Measurements from ENCODE around the gene DCAF16.
"Not testable (repeated sequence)": the region's sequence is repeated elsewhere in the genome, so short reads cannot be mapped to it uniquely, and the experiment has no call there.

Gene DCAF16

GRCh38 chr4:17810260-17811077 lies at the start of gene DCAF16, which contains the start of gene NCAPG:
TSS of gene DCAF16 (minus strand) at chr4:17810757. CDS start at chr4:17804141, 6,616 bp downstream.
TSS of gene NCAPG (plus strand) at chr4:17810979. CDS start at chr4:17811078, 99 bp downstream.
- FAIRE-seq (peak; percentile 95), DNase-seq (ENCODE audit: low spot score) (peak; percentile 98)

- DNase-seq (ENCODE audit: low spot score) (no peak), FAIRE-seq (no peak)
Measured at GRCh38 chr4:17859793-17860406, 49.3 kb upstream of the DCAF16 start.

GRCh38 chr4:17854036-17854435 lies 43.5 kb upstream of the DCAF16 start:
- DNase-seq (ENCODE audit: low spot score) = no peak
- no peak for FAIRE-seq

- no peak for FAIRE-seq
Measured at GRCh38 chr4:17851959-17852358, 41.4 kb upstream of the DCAF16 start.

GRCh38 chr4:17850295-17850694 lies 39.7 kb upstream of the DCAF16 start:
- FAIRE-seq; DNase-seq (ENCODE audit: low spot score): not testable (repeated sequence)

More at GRCh38 chr4:17851959-17852358, 41.4 kb upstream of the DCAF16 start:
- no peak for DNase-seq (ENCODE audit: low spot score)

GRCh38 chr4:17846266-17846665 lies 35.7 kb upstream of the DCAF16 start:
- no peak for FAIRE-seq
- no peak for DNase-seq (ENCODE audit: low spot score)

DNA sequence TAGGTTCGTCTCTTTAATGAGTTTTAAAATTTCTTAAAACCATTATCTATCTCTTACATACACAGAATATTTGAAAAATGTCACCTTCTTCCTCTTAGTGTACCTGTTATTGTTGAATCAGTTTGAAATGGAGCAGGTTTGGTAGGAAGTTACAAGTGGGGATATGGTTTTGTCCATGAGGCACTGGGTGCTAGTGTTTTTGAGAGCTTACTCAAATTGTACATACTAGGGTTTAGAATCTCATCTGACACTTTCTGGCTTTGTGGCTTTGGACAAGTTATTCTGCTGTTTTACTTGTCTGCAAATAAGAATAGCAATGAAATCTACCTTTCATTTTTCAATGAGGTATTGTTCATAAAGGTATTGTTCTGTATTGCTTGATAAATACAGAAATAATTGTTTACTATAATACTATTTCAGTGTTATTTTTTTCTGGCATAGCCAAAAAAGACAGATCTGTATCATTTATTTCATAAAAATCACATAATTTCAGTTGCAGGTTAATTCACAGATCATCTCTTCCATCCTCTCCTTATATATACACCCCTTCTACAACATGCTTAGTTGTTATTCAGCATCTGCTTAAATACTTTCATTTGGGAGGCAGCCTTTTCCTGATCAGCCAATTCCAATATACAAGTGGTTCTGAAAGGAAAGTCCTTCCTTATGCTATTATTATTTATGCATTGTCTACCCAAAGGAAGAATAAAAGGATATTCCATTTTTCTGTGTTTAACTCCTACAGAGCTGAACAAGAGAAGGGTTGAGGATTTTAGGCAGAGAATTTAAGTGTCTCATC lies 13.5 kb upstream of the DCAF16 start:
- DNase-seq (ENCODE audit: low spot score) (no peak), FAIRE-seq (no peak)

DNA sequence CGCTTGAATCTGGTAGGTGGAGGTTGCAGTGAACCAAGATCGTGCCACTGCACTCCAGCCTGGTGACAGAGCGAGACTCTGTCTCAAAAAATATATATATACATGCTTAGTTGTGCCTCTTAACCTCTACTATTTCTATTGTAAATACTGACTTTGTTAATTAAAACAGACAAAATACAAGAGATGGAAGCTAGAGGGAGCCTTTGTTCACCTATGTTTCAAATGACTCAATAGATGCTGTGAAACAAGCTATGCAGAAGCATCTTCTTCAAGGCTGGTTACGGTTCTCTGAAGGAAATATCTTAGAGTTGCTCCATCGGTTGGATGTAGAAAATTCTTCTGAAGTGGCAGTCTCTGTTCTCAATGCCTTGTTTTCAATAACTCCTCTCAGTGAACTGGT lies 6.5 kb upstream of the DCAF16 start:
- DNase-seq (ENCODE audit: low spot score) (peak; percentile 35), FAIRE-seq (peak; percentile 38)

- FAIRE-seq (no peak), DNase-seq (ENCODE audit: low spot score) (no peak)
Measured at GRCh38 chr4:17816142-17816541, 5.6 kb upstream of the DCAF16 start.

DNA sequence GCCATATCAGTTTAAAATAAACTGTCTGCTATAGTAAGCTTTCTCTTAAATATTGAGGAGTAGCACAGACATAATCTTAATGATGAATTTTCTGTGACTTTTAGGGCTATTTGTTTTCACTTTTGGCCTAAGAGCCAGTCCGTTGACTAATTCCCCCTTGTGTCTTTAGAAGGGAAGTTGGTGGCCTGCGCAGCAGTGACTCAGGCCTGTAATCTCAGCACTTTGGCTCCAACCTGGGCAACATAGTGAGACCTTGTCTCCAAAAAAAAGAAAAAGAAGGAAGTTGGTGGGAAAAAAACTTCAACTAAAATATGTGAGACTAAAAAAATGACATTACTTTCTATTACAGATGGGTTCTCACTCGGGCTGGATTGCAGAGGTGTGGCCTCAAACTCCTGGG lies 3.6 kb upstream of the DCAF16 start:
- no peak for DNase-seq (ENCODE audit: low spot score)
- peak; percentile 30 for FAIRE-seq

- FAIRE-seq (no peak), DNase-seq (ENCODE audit: low spot score) (no peak)
Measured at GRCh38 chr4:17812801-17813200, 2.2 kb upstream of the DCAF16 start.

GRCh38 chr4:17812125-17812524 lies 1.6 kb upstream of the DCAF16 start:
- FAIRE-seq (no peak), DNase-seq (ENCODE audit: low spot score) (no peak)

DNA sequence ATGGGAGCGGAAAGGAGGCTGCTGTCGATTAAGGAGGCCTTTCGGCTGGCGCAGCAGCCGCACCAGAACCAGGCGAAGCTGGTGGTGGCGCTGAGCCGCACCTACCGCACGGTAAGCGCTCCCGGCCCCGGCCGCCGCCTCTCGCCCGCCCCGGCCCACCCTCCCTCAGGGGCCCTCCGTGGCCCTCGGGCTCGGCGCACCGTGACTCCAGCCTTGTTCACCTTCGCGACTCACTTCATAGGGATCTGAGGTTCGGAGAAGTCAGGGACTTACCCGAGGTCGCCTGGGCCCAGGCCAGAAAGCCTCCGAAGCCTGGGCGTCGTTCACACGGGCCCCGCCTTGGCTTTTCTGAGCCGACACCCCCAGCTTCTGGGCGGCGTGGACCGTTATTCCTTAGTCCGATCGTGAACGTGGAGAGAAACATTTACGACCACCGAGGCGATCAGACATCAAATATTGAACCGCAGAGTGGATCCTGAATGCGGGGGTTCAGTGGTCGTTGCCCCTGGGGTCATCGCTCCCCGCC lies 584 bp upstream of the DCAF16 start:
- DNase-seq (ENCODE audit: low spot score) (no peak), FAIRE-seq (no peak)

DNA sequence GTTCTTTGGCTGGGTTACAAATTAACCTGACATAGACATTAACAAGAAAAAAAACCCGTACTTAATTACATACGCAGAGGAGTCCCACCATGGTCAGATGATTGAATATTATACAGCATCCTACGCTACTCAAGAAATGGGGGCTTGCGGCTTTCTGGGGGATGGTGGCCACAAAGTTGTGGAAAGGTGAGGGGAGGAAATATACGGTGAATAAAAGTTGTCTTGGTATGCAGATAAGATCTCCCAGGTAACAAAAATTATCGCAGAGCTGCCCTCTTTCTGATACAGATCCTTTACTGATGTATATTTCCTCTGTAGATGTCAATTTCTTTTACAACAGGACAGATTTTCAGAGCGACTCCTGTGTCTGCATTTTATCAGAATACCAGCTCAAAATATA lies 890 bp downstream of the DCAF16 start:
- DNase-seq (ENCODE audit: low spot score) = no peak
- FAIRE-seq = no peak

DNA sequence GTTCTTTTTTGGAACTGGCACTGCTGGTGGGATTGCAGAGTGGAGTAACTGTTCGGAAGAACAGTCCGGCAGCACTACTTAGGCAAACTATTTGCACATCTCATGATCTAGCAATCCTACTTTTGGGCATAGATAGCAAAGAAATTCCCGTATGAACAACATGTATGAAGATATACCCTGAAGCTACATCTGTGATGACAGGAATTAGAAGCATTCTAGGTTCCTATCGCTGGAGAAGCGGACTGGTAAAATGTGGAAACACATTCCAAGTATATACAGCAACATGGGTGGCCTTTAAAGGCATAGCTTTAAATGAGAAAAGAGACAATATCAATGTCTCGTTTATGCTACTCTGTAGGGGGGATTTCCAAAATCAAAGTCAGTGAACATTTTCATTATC lies 3.1 kb downstream of the DCAF16 start:
- no peak for DNase-seq (ENCODE audit: low spot score)
- FAIRE-seq = no peak

- FAIRE-seq = no peak
- no peak for DNase-seq (ENCODE audit: low spot score)
Measured at GRCh38 chr4:17805580-17806155, 4.9 kb downstream of the DCAF16 start.

DNA sequence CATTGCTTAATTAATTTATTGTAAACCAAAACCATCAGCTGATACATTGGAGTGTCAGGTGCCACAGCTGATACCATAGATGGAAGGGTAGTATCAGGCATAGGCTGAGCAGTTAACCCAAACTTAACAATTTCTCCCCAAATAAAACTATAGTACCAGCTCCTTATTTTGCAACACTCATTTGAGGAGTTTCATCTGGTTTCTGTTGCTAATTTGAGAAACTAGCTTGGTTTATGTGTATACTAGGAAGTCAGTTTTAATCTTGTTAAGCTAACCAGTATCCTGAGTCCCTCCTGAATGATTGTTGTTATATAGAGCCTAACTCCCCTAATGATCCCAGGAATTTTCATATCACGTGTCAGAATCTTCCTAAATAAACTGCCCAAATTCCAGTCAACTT lies 12.7 kb downstream of the DCAF16 start:
- FAIRE-seq (no peak), DNase-seq (ENCODE audit: low spot score) (no peak)

- FAIRE-seq = no peak
- DNase-seq (ENCODE audit: low spot score) = no peak
Measured at GRCh38 chr4:17794730-17795129, 15.8 kb downstream of the DCAF16 start.

GRCh38 chr4:17788956-17789355 lies 21.6 kb downstream of the DCAF16 start:
- DNase-seq (ENCODE audit: low spot score) (no peak), FAIRE-seq (no peak)

- peak; percentile 81 for FAIRE-seq
- DNase-seq (ENCODE audit: low spot score) = peak; percentile 64
Measured at GRCh38 chr4:17787315-17787714, 23.2 kb downstream of the DCAF16 start.

- DNase-seq (ENCODE audit: low spot score) (no peak), FAIRE-seq (no peak)
Measured at GRCh38 chr4:17786567-17786966, 24.0 kb downstream of the DCAF16 start.
